HFF-Myc (cell line): ENCODE measurements around the gene SCRN2.

ENCODE experiments used
- DNase-seq: peaks from one replicate; pipeline ENCODE4 v3.0.0-alpha.2; 2011; ENCODE audit warnings: low read depth; ENCODE audit errors: extremely low read depth
- H3K4me3 ChIP-seq: replicated peaks from 2 replicates; pipeline ENCODE4 v1.5.1; 2011; ENCODE audit warnings: low read depth, mild to moderate bottlenecking, control low read depth, low read length
- CTCF ChIP-seq: IDR thresholded peaks from 2 replicates; pipeline ENCODE4 v1.5.1; 2012; ENCODE audit warnings: mild to moderate bottlenecking, low read depth, low read length, control low read depth; ENCODE audit errors: missing control alignments

Gene SCRN2

GRCh38 chr17:47838636-47839035 is 2.4 kb downstream of the SCRN2 start:
- DNase-seq: no peak
- H3K4me3 ChIP-seq: no peak overlapping the region
- TF ChIP-seq CTCF: no peak

DNA sequence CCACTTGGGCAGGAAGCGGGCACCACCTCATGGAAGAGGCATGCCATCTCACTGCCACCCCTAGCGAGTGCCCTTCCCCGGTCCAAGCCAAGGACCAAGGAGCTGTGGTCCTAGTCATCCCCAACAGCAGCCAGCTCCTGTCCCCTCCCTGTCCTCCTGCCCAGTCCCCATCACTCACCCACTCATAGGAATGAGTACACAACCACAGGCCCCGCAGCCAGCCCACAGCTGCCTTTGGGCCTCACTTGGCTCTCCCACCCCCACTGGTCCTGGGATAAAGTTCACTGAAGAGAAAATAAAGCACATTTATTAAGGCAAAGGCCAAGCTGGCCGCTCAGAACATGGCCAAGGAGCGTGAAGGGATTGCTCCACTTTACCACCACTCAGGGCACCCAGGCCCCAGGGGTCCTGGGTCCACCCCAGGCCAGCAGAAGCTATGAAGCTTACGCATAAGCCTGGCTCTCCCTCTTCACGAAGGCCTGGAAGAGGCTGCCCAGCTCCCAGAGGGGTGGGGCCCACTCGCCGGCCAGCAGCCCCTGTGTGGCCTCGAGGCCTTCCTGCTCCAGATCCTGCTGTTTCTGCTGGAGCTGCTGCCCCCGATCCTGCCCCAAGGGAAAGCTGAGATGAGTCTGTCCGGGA is 3.6 kb downstream of the SCRN2 start:
- no peak for TF ChIP-seq CTCF
- H3K4me3 ChIP-seq: no peak overlapping the region
- DNase-seq: no peak

- TF ChIP-seq CTCF: no peak
- DNase-seq: no peak
- no peak overlapping the region for H3K4me3 ChIP-seq
These were observed 4.5 kb downstream of the SCRN2 start for GRCh38 chr17:47836601-47837000.

GRCh38 chr17:47834756-47835155 is 6.3 kb downstream of the SCRN2 start:
- no peak overlapping the region for H3K4me3 ChIP-seq
- DNase-seq: no peak
- no peak for TF ChIP-seq CTCF

DNA sequence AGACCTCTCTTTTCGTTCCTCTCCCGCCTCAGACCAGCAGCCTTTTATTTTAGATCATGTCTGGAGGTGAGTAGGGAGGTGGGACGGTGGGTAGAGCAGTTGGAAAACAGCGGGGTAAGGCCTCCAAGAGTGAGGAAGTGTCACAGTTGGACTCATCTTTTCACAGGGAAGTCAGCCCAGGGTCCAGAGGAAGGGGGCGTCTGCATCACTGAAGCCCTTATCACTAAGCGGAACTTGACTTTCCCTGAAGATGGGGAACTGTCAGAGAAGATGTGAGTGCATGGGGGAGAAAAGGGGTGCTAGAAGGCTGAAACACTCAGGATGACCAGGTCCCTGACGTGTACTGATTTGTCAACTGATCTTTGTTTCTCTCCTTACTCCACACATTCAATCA is 9.1 kb downstream of the SCRN2 start:
- no peak for TF ChIP-seq CTCF
- DNase-seq: no peak
- peak overlapping the region; percentile 85 for H3K4me3 ChIP-seq

GRCh38 chr17:47831003-47831933 is 9.8 kb downstream of the SCRN2 start, which contains the start of the genes LRRC46 and MRPL10:
Gene LRRC46, plus strand, starts transcription at chr17:47831670. Its CDS starts 320 bp downstream, at chr17:47831990.
Gene MRPL10, minus strand, starts transcription at chr17:47831541. Its CDS starts 30 bp downstream, at chr17:47831511.
- DNase-seq: peak; percentile 74
- peak within 1 kb of the TSS; percentile 85 for H3K4me3 ChIP-seq
- TF ChIP-seq CTCF: peak; percentile 49
